ENCODE data around the gene KIF21A. TPM values are rescaled to one million over a fixed set of nuclear protein-coding genes. Genes with fewer than 3 reads are reported as not detected.
A peak's percentile ranks its signal among the peaks of the same experiment; 100 is the strongest.

Gene KIF21A
- total and polyA plus RNA-seq, 11 donors, result 27.9 to 53.1 (median 44.1) TPM

DNA sequence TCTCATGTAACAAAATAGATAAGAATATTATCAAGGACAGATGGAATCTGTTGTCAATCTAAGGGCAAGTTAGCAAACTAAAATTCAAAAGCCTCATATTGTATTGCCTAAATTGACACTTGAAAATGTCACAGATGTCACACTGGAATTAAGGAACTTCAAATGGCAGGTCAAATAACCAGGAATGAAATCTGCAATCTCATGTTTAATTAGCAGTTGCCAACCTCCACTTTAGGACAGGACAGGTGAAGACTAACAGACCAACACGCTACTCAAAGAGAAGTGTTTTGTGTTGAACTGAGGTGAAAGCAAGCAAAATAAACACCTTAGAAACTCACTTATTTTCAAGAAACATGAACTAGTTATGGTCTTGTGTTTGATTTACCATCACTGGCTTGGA, 11.1 kb downstream of the KIF21A start:
- WGBS, 4 donors, result 47 to 65% (median 58%) methylated on average over 1 of the region's 1 CpG
- Histone ChIP-seq H3K27ac (peak overlapping the region in 1 of 12 donors; percentile 3), H3K4me3 (no peak overlapping the region), H3K9me3 (no peaks in the 10 kb centered on the region), H3K4me1 (peaks cover 0 to 22% (median 1%) of the 10 kb centered on the region in 12 donors), H3K27me3 (no peaks in the 10 kb centered on the region), H3K36me3 (no peaks in the 10 kb centered on the region)
- TF ChIP-seq, protein P1, sequence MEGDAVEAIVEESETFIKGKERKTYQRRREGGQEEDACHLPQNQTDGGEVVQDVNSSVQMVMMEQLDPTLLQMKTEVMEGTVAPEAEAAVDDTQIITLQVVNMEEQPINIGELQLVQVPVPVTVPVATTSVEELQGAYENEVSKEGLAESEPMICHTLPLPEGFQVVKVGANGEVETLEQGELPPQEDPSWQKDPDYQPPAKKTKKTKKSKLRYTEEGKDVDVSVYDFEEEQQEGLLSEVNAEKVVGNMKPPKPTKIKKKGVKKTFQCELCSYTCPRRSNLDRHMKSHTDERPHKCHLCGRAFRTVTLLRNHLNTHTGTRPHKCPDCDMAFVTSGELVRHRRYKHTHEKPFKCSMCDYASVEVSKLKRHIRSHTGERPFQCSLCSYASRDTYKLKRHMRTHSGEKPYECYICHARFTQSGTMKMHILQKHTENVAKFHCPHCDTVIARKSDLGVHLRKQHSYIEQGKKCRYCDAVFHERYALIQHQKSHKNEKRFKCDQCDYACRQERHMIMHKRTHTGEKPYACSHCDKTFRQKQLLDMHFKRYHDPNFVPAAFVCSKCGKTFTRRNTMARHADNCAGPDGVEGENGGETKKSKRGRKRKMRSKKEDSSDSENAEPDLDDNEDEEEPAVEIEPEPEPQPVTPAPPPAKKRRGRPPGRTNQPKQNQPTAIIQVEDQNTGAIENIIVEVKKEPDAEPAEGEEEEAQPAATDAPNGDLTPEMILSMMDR (IDR thresholded peaks at IDR 0.05), result no peak
- TF ChIP-seq POLR2A (IDR thresholded peaks at IDR 0.05), result no peak
- DNase-seq (no peak), ATAC-seq (peak in 1 of 4 donors; percentile 50)
- intact Hi-C loops (cut with DNase I), result no loop called here

DNA sequence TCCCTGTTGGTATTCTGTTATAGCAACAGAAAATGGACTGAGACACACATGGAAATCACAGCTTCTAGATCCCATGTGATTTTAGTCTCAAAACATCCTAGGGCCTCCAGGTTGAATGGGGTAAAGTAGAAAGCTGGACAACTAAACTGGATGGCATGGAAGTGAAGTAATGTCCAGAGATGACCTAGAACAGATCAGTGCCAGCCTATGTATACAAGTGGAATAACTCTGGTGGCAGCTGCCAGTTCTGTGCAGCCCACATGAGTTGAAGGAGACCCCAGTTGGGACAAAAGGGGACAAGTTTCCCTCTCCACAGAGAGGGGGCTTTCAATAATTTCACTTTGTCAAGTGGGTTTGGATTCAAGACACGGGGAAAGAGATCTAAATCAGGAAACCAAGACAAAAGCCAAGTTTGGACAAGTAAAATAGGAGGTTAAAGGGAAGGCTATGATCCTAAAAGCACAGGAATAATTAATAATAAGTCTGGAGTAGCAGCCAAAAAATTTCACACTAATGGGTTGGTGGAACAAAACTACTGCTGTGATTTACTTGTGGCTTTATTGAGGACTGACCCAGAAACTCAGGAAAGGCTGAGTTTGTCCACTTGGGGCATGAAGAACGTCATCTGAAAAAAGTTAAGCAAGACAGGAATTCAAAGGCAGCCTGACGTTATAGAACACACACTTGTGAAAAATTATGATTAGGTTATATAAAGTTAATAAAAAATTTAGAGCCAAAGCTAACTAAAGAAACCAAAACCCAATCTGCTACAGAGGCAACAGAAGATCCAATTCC, 11.7 kb downstream of the KIF21A start:
- ATAC-seq (peak in 1 of 4 donors; percentile 28), DNase-seq (no peak)
- H3K27me3 ChIP-seq, result no peaks in the 10 kb centered on the region
- no peaks in the 10 kb centered on the region for H3K9me3 ChIP-seq
- H3K27ac ChIP-seq, result peak overlapping the region in 2 of 12 donors; percentile 3 to 23
- intact Hi-C loops (cut with DNase I), result no loop called here
- WGBS, 4 donors, result 36 to 47% (median 41%) methylated on average over 3 of the region's 3 CpGs
- H3K4me1 ChIP-seq, result peaks cover 0 to 21% (median 1%) of the 10 kb centered on the region in 12 donors
- H3K4me3 ChIP-seq, result no peak overlapping the region
- TF ChIP-seq, protein P1 (IDR thresholded peaks at IDR 0.05), result no peak
- TF ChIP-seq POLR2A (IDR thresholded peaks at IDR 0.05), result no peak
- H3K36me3 ChIP-seq, result no peaks in the 10 kb centered on the region

DNA sequence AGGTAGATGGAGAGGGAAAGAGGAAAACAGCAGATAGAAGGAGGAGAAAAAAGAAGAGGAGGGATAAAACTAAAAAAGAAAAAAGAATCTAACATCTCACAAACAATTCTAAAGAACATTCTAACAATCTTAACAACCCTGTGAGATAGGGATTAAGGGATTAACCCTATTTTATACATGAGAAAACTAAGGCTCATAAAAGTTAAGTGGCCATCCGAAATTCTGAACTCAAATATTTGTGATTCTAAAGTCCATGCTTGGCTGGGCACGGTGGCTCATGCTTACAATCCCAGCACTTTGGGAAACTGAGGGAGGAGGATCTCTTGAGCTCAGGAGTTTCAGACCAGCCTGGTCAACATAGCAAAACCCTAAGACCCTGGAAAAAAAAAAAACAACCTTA, 13.1 kb downstream of the KIF21A start:
- whole genome bisulfite sequencing, 4 donors, result 86 to 95% (median 93%) methylated on average over 2 of the region's 2 CpGs
- DNase-seq (no peak), ATAC-seq (no peak)
- TF ChIP-seq, protein P1 (IDR thresholded peaks at IDR 0.05), result no peak
- TF ChIP-seq POLR2A (IDR thresholded peaks at IDR 0.05), result no peak
- H3K9me3 ChIP-seq, result no peaks in the 10 kb centered on the region
- intact Hi-C loops (cut with DNase I), result no loop called here
- H3K4me3 ChIP-seq, result no peak overlapping the region
- no peak overlapping the region for H3K27ac ChIP-seq
- no peaks in the 10 kb centered on the region for H3K27me3 ChIP-seq
- no peaks in the 10 kb centered on the region for H3K36me3 ChIP-seq
- H3K4me1 ChIP-seq, result peaks cover 0 to 20% (median 1%) of the 10 kb centered on the region in 12 donors

DNA sequence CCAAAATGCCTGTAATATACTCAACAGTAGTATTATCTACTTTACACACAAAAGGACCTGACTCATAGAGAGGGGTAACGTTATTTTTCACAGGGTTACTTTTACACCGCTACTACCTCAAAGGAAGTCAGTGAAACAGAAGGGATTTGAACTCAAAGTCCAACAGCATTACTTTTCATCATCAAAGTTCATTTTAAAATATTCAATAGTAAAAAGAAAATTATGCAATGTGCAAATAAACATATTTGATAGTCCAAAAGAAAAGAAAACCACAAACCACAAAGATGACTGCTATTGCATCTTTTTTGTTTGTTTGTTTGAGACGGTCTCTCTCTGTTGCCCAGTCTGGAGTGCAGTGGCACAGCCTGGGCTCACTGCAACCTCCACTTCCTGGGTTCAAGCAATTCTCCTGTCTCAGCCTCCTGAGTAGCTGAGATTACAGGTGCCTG, 15.5 kb downstream of the KIF21A start:
- H3K9me3 ChIP-seq, result no peaks in the 10 kb centered on the region
- no peak overlapping the region for H3K4me3 ChIP-seq
- H3K36me3 ChIP-seq, result no peaks in the 10 kb centered on the region

More for the DNA sequence above, 15.5 kb downstream of the KIF21A start:
- Histone ChIP-seq H3K27me3 (no peaks in the 10 kb centered on the region), H3K4me1 (peaks cover 0 to 20% (median 1%) of the 10 kb centered on the region in 12 donors), H3K27ac (no peak overlapping the region)
- DNase-seq, result no peak
- intact Hi-C loops (cut with DNase I), result no loop called here
- 81 to 86% (median 83%) methylated on average over 3 of the region's 3 CpGs for WGBS, 4 donors
- ATAC-seq, result no peak
- no peak for TF ChIP-seq POLR2A (IDR thresholded peaks at IDR 0.05)
- TF ChIP-seq, protein P1 (IDR thresholded peaks at IDR 0.05), result no peak
